Measurements from ENCODE around the gene KIR2DL3.

DNA sequence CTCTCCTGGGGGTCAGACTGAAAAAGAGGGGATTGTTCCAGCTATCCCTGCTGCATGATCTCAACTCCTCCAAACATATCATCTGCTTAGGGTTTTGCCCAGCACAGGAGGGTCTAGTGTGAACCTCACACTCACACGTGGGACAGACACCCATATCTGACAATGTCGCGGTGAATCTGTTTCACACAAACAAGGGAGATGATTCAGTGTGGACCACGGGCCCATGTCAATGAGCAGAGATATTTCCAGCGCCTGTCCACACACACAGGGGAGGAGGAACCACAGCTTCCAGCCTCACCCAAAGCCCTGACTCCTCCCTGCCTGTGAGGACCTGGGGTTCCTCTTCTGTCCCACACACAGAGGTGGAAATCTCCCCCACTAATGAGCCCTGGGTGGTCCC lies 43.7 kb upstream of the KIR2DL3 start:
- TF ChIP-seq, protein P1, sequence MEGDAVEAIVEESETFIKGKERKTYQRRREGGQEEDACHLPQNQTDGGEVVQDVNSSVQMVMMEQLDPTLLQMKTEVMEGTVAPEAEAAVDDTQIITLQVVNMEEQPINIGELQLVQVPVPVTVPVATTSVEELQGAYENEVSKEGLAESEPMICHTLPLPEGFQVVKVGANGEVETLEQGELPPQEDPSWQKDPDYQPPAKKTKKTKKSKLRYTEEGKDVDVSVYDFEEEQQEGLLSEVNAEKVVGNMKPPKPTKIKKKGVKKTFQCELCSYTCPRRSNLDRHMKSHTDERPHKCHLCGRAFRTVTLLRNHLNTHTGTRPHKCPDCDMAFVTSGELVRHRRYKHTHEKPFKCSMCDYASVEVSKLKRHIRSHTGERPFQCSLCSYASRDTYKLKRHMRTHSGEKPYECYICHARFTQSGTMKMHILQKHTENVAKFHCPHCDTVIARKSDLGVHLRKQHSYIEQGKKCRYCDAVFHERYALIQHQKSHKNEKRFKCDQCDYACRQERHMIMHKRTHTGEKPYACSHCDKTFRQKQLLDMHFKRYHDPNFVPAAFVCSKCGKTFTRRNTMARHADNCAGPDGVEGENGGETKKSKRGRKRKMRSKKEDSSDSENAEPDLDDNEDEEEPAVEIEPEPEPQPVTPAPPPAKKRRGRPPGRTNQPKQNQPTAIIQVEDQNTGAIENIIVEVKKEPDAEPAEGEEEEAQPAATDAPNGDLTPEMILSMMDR (IDR thresholded peaks at IDR 0.05; ENCODE audit: poor library complexity): no peak
- no peak for TF ChIP-seq EZH2 (IDR thresholded peaks at IDR 0.05; ENCODE audit: borderline replicate concordance)
- no peak for TF ChIP-seq EZH2phosphoT487 (IDR thresholded peaks at IDR 0.05; ENCODE audit: low read depth, severe bottlenecking, unreplicated experiment)
